Liver (tissue), 9 donors: ENCODE results near the gene CDH23. TPM values are rescaled to one million over a fixed set of nuclear protein-coding genes. Genes with fewer than 3 reads are reported as not detected.

Experiments used
- DNase-seq: peaks from one replicate; pipeline ENCODE4 v3.0.0-alpha.2; 2017; ENCODE audit warnings: low spot score
- H3K27ac ChIP-seq, 2 donors: one replicate each; pipeline ENCODE4 v1.7.0; 2013; ENCODE audit warnings: inconsistent platforms in 2 of 2, low read length in 2 of 2, control low read depth in 1 of 2, low read depth in 1 of 2, mild to moderate bottlenecking in 1 of 2
- H3K27me3 ChIP-seq, 4 donors: one replicate each; pipeline versions ENCODE4 v1.6.1 to v1.7.0; 2013; ENCODE audit warnings: low read length in 3 of 4, inconsistent platforms in 1 of 4, mild to moderate bottlenecking in 1 of 4, moderate library complexity in 1 of 4; ENCODE audit not compliant: control insufficient read depth in 4 of 4, insufficient read depth in 4 of 4
- H3K36me3 ChIP-seq, 4 donors: one replicate each; pipeline versions ENCODE4 v1.6.1 to v1.7.0; 2013; ENCODE audit warnings: low read length in 3 of 4, mild to moderate bottlenecking in 3 of 4, low read depth in 1 of 4, moderate library complexity in 1 of 4; ENCODE audit not compliant: control insufficient read depth in 4 of 4, insufficient read depth in 3 of 4
- H3K4me1 ChIP-seq, 4 donors: one replicate each; pipeline versions ENCODE4 v1.6.1 to v1.7.0; 2013; ENCODE audit warnings: low read length in 3 of 4, mild to moderate bottlenecking in 3 of 4, moderate library complexity in 1 of 4; ENCODE audit not compliant: control insufficient read depth in 4 of 4, insufficient read depth in 4 of 4
- H3K4me3 ChIP-seq, 3 donors: one replicate each; pipeline versions ENCODE4 v1.6.1 to v1.7.0; 2013; ENCODE audit warnings: low read length in 3 of 3, control low read depth in 1 of 3, low read depth in 1 of 3, mild to moderate bottlenecking in 1 of 3
- H3K9ac ChIP-seq, 2 donors: one replicate each; pipeline ENCODE4 v1.7.0; 2013; ENCODE audit warnings: low read length in 2 of 2, mild to moderate bottlenecking in 2 of 2, moderate library complexity in 2 of 2, control low read depth in 1 of 2, low read depth in 1 of 2
- H3K9me3 ChIP-seq, 4 donors: one replicate each; pipeline versions ENCODE4 v1.6.1 to v1.7.0; 2013; ENCODE audit warnings: low read length in 3 of 4; ENCODE audit not compliant: control insufficient read depth in 4 of 4
- EGR1 ChIP-seq, 2 donors: IDR thresholded peaks; 2 replicates each; pipeline ENCODE4 v1.6.1; 2016 to 2018; ENCODE audit warnings: antibody characterized with exemption in 2 of 2, low read depth in 2 of 2
- FOXA1 ChIP-seq: IDR thresholded peaks from 2 replicates; pipeline ENCODE4 v1.6.1; 2016; ENCODE audit warnings: antibody characterized with exemption
- FOXA2 ChIP-seq: IDR thresholded peaks from 2 replicates; pipeline ENCODE4 v1.6.1; 2016; ENCODE audit warnings: antibody characterized with exemption
- GABPA ChIP-seq, 2 donors: IDR thresholded peaks in 1 of 2; conservative IDR thresholded peaks in 1 of 2; 2 replicates each; pipeline ENCODE4 v1.6.1; 2016; ENCODE audit warnings: antibody characterized with exemption in 2 of 2, mild to moderate bottlenecking in 1 of 2, moderate library complexity in 1 of 2
- HNF4A ChIP-seq, 2 donors: conservative IDR thresholded peaks; 2 replicates each; pipeline ENCODE4 v1.6.1; 2016; ENCODE audit warnings: antibody characterized with exemption in 2 of 2, mild to moderate bottlenecking in 2 of 2
- JUND ChIP-seq, 2 donors: IDR thresholded peaks; 2 replicates each; pipeline ENCODE4 v1.6.1; 2016; ENCODE audit warnings: antibody characterized with exemption in 2 of 2
- RAD21 ChIP-seq, 2 donors: IDR thresholded peaks; 2 replicates each; pipeline ENCODE4 v1.6.1; 2016; ENCODE audit warnings: antibody characterized with exemption in 2 of 2, mild to moderate bottlenecking in 2 of 2
- RXRA ChIP-seq, 2 donors: IDR thresholded peaks; 2 replicates each; pipeline ENCODE4 v1.6.1; 2017 to 2018; ENCODE audit warnings: antibody characterized with exemption in 2 of 2, mild to moderate bottlenecking in 1 of 2
- SP1 ChIP-seq: IDR thresholded peaks from 2 replicates; pipeline ENCODE4 v1.6.1; 2018; ENCODE audit warnings: antibody characterized with exemption, mild to moderate bottlenecking
- YY1 ChIP-seq: IDR thresholded peaks from 2 replicates; pipeline ENCODE4 v1.6.1; 2016; ENCODE audit warnings: antibody characterized with exemption, mild to moderate bottlenecking
- ZBTB33 ChIP-seq: IDR thresholded peaks from 2 replicates; pipeline ENCODE4 v1.6.1; 2016; ENCODE audit warnings: antibody characterized with exemption
- WGBS: extraction: QIAGEN DNeasy Blood & Tissue Kit; methylation state at CpG from one replicate; pipeline ENCODE4 v1.1.7; 2013; 5-methylcytosine and 5-hydroxymethylcytosine counted together
- polyA plus RNA-seq, 2 donors: library from polyadenylated mRNA; stranded (reverse) in 1 of 2; unstranded in 1 of 2; fragments of 200-250 nt in 1 of 2; fragments of >200 nt in 1 of 2; fragmentation: Nextera tagmentation in 1 of 2; extraction: Ambion mirVana in 1 of 2; gene quantifications; one replicate each; pipeline versions ENCODE4 v1.2.1 to v1.2.3, GENCODE V29; 2013 to 2015
- total RNA-seq, 2 donors: library from RNA; depleted of rRNA; stranded (reverse); fragments of >200 nt; gene quantifications; one replicate each; pipeline ENCODE4 v1.2.3, GENCODE V29; 2014
- TF ChIP-seq, protein P1 (sequence below): IDR thresholded peaks from 2 replicates; pipeline ENCODE4 v1.6.1; 2016; ENCODE audit warnings: antibody characterized with exemption, mild to moderate bottlenecking
- TF ChIP-seq, protein P2 (sequence below): IDR thresholded peaks from 2 replicates; pipeline ENCODE4 v1.6.1; 2016; ENCODE audit warnings: antibody characterized with exemption
- TF ChIP-seq, protein P3 (sequence below): fragments of 150-350 bp; IDR thresholded peaks from 2 replicates; pipeline ENCODE4 v1.5.1; 2017; ENCODE audit warnings: improper control_type of control experiment, low read depth, low read length; ENCODE audit not compliant: missing input control
- donor health status: healthy.
- donor health status: healthy.
- donor health status: healthy.
- donor health status: healthy.
- donor health status: healthy.

The CDH23 gene
- total and polyA plus RNA-seq, 4 donors = 1.5 to 4.7 (median 3.4) TPM

DNA sequence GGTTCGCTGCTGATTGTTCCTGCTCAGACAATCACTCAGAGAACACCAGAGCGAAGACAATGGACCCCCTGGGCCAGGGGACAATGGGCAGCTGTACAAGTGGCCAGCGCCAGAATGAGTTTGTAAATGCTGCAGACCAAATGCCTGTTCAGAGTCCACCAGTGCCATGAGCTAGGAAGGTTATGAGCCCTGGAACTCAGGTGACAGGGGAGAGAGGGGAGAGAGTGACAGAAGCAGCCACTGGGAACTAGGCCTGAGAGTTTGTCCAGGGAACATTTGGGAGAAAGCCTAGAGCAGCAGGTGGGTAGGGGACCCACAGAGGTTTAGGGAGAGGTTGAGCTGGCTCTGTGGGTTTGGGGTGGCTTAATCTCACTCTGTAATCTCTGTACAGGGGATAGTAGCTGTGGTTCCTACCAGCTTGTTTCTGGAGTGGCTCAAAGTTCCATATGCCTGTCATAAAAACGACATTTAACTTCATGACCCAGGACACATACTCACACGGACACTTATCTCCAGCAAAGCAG, 262.5 kb downstream of the CDH23 start:
- Histone ChIP-seq H3K4me3 (no peak overlapping the region), H3K36me3 (no peaks in the 10 kb centered on the region), H3K27me3 (no peaks in the 10 kb centered on the region), H3K9me3 (no peaks in the 10 kb centered on the region), H3K4me1 (peaks cover 0 to 13% (median 6%) of the 10 kb centered on the region in 4 donors), H3K27ac (no peak overlapping the region), H3K9ac (no peak overlapping the region)
- WGBS = 57% methylated on average over 5 of the region's 5 CpGs
- no peak for TF ChIP-seq RAD21 (IDR thresholded peaks at IDR 0.05)
- TF ChIP-seq RXRA (IDR thresholded peaks at IDR 0.05) = peak in 1 of 2 donors; percentile 59
- peak; percentile 50 to 83 for TF ChIP-seq HNF4A (conservative IDR thresholded peaks at IDR 0.05)
- TF ChIP-seq, protein P1, sequence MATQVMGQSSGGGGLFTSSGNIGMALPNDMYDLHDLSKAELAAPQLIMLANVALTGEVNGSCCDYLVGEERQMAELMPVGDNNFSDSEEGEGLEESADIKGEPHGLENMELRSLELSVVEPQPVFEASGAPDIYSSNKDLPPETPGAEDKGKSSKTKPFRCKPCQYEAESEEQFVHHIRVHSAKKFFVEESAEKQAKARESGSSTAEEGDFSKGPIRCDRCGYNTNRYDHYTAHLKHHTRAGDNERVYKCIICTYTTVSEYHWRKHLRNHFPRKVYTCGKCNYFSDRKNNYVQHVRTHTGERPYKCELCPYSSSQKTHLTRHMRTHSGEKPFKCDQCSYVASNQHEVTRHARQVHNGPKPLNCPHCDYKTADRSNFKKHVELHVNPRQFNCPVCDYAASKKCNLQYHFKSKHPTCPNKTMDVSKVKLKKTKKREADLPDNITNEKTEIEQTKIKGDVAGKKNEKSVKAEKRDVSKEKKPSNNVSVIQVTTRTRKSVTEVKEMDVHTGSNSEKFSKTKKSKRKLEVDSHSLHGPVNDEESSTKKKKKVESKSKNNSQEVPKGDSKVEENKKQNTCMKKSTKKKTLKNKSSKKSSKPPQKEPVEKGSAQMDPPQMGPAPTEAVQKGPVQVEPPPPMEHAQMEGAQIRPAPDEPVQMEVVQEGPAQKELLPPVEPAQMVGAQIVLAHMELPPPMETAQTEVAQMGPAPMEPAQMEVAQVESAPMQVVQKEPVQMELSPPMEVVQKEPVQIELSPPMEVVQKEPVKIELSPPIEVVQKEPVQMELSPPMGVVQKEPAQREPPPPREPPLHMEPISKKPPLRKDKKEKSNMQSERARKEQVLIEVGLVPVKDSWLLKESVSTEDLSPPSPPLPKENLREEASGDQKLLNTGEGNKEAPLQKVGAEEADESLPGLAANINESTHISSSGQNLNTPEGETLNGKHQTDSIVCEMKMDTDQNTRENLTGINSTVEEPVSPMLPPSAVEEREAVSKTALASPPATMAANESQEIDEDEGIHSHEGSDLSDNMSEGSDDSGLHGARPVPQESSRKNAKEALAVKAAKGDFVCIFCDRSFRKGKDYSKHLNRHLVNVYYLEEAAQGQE = no peak
- TF ChIP-seq GABPA (IDR thresholded peaks at IDR 0.05 in 1 of 2, conservative IDR thresholded peaks at IDR 0.05 in 1 of 2) = no peak
- TF ChIP-seq, protein P2, sequence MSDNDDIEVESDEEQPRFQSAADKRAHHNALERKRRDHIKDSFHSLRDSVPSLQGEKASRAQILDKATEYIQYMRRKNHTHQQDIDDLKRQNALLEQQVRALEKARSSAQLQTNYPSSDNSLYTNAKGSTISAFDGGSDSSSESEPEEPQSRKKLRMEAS = no peak
- TF ChIP-seq JUND (IDR thresholded peaks at IDR 0.05) = no peak
- peak; percentile 39 for TF ChIP-seq SP1
- TF ChIP-seq FOXA2 = no peak
- no peak for DNase-seq

GRCh38 chr10:71659737-71660136, 263.0 kb downstream of the CDH23 start:
- no peak overlapping the region for H3K9ac ChIP-seq
- H3K36me3 ChIP-seq = no peaks in the 10 kb centered on the region
- H3K4me1 ChIP-seq = peaks cover 0 to 13% (median 6%) of the 10 kb centered on the region in 4 donors
- no peak overlapping the region for H3K4me3 ChIP-seq
- no peaks in the 10 kb centered on the region for H3K27me3 ChIP-seq
- H3K27ac ChIP-seq = no peak overlapping the region
- H3K9me3 ChIP-seq = no peaks in the 10 kb centered on the region
- no peak for DNase-seq
- TF ChIP-seq FOXA2 (no peak), ZBTB33 (no peak), JUND (IDR thresholded peaks at IDR 0.05) (no peak), FOXA1 (no peak), YY1 (no peak), EGR1 (IDR thresholded peaks at IDR 0.05; ENCODE audit: low read depth in 2 of 2) (no peak)
- TF ChIP-seq, protein P3, sequence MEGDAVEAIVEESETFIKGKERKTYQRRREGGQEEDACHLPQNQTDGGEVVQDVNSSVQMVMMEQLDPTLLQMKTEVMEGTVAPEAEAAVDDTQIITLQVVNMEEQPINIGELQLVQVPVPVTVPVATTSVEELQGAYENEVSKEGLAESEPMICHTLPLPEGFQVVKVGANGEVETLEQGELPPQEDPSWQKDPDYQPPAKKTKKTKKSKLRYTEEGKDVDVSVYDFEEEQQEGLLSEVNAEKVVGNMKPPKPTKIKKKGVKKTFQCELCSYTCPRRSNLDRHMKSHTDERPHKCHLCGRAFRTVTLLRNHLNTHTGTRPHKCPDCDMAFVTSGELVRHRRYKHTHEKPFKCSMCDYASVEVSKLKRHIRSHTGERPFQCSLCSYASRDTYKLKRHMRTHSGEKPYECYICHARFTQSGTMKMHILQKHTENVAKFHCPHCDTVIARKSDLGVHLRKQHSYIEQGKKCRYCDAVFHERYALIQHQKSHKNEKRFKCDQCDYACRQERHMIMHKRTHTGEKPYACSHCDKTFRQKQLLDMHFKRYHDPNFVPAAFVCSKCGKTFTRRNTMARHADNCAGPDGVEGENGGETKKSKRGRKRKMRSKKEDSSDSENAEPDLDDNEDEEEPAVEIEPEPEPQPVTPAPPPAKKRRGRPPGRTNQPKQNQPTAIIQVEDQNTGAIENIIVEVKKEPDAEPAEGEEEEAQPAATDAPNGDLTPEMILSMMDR = no peak
- TF ChIP-seq, protein P2 = no peak
- TF ChIP-seq, protein P1 = no peak
- WGBS = 86% methylated on average over 10 of the region's 10 CpGs
